HG03575 (cell line): ENCODE data around the gene FERMT3.

Experiments
- ATAC-seq: cut with Tn5 transposase; IDR thresholded peaks from one replicate; pipeline ENCODE4 v1.9.1; 2021; ENCODE audit not compliant: unreplicated experiment, insufficient number of reproducible peaks, low FRiP score; ENCODE audit errors: extremely low read depth

Gene FERMT3

DNA sequence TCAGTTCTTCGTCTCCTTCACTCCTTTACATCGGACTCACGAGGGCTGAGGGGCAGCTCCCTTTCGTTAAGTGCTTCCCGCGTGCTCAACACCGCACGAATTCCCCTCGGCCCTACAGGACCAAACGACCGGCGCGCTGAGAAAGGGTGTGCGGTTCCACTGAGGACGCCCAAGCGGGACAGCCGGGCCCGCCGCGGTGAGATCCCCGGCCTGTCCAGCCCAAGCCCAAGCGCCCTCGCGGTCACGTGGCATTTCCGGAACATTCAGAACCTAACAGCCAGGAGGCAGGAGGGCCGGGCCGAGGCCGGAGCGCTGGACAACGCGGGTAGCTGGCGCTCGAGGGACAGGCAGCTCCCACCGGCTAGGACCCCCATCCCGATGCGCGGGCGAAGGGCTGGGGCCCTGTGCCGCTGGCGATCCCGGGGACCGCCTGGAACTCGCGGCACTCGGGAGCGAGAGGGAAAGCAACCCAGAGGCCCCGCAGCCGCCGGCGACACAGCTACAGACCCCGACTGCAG lies 21.3 kb upstream of the FERMT3 start:
- ATAC-seq: no peak

DNA sequence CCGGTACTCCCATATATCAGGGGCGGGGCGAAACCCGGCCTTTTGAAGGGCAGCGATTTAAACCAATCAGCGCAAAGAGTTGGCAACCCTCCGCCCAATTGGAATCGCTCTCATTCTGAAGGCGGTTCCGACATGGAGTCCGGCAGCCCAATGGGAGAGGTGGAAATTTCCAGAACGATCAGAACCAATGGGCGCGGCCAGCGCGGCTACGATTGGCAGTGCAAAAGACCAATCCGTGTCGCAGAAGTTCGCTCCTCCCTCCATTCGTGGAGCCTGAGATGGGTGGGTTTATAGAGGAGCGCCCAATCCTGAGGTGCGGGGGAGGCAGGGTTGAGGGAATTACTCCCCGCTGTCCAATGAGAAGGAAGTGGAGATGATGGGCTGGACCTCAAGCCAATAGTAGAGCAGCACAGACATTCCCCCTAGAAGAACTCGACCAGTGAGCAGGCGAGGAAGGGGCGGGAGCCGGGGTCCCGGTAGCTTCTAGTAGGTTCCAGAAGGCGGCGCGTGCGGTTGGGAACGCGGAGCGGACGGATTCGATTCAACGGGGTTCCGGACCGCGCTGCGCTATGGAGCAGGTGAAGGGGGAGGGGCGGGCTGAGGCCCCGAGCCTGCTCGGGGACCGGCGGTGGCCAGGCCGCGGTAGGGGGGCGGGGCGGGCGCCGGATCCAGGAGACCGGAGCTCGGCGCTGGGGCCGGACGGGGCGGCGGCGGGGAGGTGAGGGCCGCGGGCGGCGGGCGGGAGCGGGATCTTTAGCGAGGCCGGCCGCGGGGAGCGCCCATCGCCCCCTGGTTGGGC lies 20.6 kb upstream of the FERMT3 start, which contains the start of gene STIP1:
STIP1 (plus strand) TSS at position 479 of the 799 bp plus-strand sequence; CDS start at position 570, 91 bp downstream.
- peak; percentile 76 for ATAC-seq

DNA sequence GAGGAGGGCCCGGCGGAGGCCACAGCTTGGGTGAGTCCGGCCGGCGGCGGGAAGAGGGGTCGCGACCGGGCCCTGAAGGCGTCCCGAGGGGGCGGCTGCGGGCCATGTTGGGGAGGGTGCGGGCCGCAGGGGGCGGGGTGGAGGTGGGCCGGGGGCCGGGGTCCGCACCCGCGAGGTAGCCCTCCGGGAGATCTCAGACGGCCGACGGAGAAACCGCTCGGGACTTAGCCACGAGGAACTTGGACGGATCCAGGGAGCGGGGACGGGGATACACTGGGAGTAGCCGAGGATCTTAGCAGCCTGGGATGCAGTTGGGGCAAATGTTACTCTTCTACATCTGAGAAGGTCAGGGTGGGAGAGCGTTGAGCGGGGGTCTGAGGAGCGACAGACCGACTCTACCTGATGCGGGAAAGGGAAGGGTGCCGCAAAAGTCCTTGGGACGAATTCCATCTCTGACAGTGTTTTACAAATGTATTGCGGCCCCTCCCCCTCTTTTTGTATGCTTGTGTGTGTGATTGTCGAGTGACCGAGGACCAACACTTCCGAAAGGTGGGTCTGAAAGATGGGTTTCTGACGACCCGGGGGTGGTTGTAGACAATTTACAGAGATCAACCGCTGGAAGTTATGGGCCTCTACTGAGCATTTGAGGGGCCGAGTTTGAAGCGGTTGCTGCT lies 19.9 kb upstream of the FERMT3 start:
- ATAC-seq: no peak

DNA sequence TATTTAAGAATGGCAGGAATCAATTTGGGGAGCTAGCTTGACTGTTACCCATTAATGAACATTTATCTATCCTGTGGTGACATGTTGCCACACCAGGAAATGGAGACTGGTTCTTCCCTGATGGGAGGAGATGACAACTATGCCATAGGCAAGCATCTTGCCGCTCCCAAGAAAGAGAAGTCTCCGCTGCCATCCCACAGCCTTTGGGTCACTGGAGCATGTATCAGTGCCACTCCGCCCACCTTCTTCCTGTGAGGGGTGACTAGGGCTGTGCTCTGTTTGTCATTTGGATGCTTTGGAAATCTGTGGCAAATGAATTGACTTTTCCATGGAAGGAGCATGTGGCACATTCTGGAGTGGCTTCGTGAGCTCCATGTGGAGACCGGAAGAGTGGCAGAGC lies 14.1 kb upstream of the FERMT3 start:
- ATAC-seq: no peak

DNA sequence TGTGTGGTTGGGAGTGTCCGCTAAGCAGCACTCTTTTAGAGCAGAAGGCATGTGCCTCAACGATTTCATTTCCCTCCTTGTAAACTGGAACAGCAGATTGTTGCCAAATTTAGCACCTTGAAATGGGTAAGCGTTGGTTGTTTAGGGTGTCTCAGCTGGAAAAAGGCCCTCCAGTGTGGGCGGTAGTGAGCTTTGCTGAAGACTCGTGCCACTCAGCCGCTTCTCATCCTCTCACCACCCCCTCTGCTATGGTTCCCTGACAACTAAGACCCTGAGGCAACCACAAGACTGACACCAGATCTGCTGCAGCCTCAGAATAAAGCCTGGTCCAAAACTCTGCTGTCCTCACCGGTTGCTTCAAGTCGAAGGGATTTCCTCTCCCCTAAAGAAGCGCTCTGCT lies 9.9 kb upstream of the FERMT3 start:
- no peak for ATAC-seq

DNA sequence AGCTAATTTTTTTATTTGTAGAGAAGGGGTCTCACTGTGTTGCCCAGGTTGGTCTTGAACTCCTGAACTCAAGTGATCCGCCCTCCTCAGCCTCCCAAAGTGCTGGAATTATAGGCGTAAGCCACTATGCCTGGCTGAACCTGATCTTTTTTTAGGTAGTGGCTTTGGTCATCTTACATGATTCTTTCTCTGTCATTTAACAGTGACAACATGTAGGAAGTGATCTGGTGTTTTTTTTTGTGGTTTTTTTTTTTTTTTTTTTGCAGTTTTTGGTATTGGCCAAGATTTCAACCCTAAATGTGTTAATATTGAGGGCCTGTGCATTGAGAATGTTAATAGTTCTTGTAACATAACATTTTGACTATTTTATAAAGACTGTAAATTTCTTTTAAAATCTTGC lies 8.0 kb upstream of the FERMT3 start:
- ATAC-seq: no peak

DNA sequence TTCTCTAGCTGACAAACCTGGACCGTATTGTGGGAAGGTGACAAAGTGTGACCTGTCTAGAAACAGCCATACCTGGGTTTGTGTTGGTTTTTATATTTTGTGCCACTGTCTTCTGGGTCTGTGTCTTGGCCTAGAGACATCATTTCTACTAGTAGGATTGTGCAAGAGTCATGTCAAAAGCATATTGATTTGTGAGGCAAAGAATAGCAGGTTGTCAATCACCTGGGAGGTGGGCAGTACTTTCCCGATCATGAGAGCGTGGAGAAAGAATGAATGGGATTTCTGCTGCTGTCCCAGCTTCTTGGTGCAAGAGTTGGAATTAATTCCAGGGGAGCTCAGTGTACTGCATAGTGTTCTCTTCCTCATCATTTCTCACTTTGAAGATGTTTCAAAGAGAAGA lies 5.0 kb upstream of the FERMT3 start:
- ATAC-seq: no peak

DNA sequence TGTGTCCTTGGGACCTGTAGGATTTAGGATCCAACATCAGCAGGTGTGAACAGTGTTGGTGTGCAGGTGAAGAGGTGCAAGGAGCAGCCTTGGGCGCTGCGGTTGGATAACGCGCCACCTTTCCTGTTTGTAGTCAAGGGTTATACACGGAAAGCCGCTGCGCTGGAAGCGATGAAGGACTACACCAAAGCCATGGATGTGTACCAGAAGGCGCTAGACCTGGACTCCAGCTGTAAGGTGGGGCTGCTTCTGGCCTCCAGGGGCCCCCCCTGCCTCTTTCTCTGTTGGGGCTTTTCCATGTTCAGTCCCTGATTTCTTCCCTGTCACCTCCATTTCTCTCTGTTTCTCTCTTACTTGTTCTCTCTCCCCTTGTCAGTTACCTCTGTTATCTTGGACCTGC lies 3.5 kb upstream of the FERMT3 start:
- no peak for ATAC-seq

DNA sequence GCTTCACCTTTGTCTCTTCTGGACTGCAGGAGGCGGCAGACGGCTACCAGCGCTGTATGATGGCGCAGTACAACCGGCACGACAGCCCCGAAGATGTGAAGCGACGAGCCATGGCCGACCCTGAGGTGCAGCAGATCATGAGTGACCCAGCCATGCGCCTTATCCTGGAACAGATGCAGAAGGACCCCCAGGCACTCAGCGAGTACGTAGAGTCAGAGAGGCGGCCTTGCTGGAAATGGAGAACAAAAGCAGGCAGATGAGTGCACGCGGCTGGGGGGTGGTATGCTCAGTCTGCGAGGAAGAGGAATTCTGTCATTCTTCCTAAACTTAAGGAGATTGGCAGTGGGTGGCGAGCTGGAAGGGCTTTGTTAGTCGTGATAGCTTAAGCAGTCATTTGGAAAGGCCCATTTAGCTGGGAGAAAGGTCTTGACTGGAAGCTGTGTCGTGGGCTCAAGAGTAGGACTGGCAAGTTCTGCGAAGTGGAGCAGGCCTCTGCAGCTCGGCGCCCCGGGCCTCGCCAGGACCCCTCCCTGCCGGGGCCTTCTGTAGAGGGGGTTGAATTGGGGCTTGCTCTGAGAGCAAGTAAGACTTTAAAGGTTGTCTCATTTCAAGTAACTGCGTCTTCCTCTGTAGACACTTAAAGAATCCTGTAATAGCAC lies 3.0 kb upstream of the FERMT3 start:
- ATAC-seq: no peak

DNA sequence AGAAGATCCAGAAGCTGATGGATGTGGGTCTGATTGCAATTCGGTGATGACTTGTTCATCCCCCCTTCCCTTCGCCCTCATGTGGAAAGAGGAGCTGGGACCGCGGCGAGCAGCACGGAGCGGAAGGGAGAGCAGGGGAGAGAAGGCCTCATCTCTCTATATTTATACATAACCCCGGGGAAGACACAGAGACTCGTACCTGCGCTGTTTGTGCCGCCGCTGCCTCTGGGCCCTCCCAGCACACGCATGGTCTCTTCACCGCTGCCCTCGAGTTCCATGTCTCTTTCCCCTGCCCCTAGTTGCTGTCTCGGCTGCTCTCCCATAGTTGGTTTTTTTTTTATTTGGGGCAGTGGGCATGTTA lies 2.5 kb upstream of the FERMT3 start:
- ATAC-seq: no peak

DNA sequence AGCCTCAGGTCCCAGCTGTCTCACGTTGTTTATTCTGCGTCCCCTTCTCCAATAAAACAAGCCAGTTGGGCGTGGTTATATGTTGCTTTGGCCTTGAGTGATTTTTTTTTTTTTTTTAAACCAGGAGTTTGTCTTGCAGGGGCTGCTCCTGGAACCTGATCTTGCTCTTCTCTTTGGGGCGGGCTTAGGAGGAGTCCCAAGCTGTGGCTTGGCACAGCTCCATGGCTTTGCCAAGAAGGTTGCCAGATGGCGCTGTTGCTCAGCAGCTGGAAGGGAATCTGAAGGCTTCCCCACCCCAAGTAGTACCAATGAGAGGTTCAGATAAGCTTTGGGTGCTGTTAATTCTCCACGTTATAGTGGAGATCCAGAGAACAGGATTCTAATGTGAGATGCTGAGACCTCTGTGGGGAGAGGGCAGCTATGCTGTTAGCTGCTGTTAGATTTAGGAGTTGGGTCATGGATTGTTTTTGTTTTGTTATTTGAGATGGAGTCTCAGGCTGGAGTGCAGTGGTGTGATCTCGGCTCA lies 2.0 kb upstream of the FERMT3 start:
- ATAC-seq: no peak

DNA sequence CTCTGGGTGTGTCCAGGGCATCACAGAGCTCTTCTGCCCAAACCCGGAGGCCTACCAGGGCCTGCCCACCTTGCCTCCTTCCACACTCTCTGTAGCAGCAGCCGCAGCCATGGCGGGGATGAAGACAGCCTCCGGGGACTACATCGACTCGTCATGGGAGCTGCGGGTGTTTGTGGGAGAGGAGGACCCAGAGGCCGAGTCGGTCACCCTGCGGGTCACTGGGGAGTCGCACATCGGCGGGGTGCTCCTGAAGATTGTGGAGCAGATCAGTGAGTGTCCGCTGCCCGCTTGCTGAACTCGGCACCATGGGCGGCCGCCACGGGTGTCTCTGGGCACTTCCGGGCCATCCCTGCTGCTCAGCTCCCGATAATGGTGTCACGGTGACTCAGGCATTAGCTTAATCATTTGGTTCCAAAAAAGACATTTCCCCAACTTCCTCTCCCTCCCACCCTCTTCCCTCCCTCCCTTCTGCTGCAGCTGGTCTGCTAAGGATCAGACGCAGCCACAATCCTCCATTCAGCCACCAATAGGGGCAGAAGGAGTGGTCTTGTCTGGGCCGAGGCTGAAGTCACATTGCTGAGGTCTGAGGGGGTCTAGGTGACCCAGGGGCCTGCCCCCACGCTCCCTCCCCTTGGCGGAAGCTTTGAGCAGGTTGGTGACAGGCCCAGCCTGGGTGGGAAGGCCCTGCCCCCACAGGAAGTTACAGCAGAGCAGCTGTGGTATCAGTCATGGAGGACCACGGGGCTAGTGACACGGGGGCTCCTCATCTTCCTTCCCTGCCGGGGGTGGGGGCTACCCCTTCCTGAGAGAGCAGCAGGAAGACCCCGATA lies 950 bp downstream of the FERMT3 start:
- no peak for ATAC-seq

DNA sequence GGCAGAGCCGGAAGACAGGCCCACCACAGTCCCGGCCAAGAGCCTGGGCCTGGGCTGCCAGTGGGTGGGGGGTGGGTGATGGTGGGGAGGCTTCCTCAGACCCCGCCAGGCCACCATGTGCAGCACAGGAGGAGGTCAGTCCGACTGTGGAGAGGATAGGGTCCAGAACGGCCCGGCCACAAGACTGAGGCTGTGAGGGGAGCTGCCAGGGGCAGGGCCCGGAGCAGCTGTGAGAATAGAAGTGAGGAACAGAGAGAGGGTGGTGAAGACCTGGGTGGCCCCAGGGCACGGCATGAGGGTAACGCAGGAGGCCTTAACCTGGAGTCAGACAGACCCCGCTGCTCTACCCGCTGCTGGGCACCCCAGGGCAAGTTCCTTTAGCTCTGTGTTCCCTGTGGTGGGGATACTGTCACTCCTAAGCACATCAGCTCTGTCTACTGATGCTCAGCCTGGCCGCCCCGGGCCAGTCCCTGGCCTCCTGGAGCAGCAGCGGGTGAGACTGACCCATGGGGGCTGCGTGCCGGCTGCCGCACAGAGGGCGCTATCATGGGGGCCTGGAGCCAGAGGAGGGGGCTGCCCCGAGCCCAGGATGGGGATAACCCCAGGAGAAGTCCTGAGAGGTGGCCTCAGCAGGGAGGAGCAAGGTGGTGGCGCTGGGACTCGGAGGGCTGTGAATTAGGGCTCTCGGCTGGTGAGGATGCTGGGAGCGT lies 1.7 kb downstream of the FERMT3 start:
- no peak for ATAC-seq

DNA sequence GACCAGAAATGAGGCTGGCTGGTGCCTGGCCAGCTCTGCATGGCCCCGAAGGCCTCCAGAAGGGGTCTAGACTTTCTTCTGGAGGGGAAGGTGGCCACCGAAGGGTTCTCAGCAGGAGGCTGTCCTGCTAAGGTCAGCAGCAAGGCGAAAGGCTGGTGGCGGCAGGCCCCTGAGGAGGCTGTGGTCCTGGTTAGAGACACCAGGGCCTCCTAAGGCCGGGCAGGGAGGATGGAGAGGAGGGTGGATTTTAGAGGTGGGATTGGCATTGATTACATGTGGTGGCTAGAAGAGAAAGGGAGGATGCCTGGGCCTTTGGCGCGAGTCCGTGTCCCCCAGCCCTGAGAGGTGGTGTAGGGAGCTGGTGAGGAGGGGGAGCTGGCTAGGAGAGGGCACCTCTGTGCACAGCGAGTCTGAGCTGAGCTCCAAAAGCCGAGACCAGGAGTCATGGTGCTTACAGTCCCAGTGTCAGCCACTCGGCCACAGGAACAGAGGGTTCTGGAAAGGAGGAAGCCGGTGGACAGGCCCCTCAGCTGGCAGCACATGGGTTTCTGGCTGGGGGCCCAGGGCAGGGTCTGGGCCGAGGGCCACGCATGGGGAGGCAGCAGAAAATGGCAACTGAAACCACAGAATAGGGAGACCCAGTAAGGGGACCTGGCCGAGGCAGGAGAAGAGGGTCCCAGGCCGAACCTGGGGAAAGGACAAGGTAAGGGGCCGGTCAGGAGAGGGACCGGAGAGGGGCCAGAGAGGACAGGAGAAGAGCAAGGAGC lies 2.5 kb downstream of the FERMT3 start:
- ATAC-seq: no peak

DNA sequence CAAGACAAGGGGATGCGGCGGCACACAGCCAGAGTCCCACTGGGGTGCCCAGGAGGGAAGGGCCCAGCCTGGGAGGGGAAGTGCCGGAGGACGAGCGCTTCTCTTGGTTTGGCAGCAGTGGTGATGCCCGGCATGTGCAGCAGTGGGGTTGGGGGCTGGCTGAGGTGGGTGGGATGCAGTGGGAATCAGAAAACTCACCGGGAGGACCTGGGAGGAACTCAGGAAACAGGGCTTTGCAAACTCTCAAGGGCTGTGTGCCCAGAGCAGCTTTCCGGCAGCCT lies 3.0 kb downstream of the FERMT3 start:
- no peak for ATAC-seq

DNA sequence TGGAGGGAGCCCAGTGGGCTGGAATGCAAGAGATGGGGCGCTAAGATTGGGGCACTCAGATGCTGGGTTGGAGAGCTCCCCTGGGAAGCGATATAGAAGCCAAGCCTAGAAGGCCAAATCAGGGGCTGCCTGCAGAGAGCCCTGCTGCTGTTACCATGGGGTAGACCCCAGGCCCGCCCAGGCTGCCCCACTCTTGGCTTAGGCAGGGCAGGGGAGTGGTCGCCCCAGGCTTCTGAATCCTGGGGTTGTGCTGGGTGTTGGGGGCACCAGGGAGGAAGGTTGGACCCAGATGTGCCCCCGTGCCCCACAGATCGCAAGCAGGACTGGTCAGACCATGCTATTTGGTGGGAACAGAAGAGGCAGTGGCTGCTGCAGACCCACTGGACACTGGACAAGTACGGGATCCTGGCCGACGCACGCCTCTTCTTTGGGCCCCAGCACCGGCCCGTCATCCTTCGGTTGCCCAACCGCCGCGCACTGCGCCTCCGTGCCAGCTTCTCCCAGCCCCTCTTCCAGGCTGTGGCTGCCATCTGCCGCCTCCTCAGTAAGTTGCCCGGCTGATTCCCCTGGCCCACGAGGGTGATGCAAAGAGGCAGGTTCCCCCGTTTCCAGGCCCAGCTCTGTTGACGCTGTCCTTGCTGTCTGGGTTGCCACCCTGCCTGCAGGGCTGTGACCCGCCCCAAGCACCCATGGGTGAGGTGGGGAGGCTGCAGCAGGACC lies 3.9 kb downstream of the FERMT3 start:
- no peak for ATAC-seq

DNA sequence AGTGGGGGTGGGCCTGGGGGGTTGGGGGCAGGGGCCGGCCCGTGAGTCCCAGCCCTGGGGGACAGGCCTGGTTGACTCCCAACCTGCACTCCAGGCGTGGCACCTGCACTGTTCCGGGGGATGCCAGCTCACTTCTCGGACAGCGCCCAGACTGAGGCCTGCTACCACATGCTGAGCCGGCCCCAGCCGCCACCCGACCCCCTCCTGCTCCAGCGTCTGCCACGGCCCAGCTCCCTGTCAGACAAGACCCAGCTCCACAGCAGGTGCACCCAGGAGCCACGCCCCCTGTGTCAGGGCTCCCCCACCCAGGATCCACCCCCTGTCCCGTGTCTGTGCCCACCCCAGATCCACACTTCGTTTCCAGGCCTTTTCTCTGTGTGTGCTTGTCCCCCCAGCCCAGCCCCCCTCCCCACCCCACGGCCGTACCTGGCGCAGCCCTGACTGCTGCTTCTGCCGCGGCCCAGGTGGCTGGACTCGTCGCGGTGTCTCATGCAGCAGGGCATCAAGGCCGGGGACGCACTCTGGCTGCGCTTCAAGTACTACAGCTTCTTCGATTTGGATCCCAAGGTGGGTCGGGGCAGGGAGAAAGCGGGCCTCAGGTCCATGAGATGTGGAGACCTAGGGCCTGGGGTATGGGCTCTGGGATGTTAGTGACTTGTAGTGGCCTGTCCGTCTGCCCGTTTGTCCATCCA lies 4.8 kb downstream of the FERMT3 start:
- ATAC-seq: no peak
